Measurements from ENCODE around the gene RBP5.

Gene RBP5

GRCh38 chr12:7139200-7139599, 10.5 kb upstream of the RBP5 start:
- H3K4me1 ChIP-seq = peaks cover 1% of the 10 kb centered on the region
- H3K27ac ChIP-seq = no peak overlapping the region
- H3K27me3 ChIP-seq (ENCODE audit: control insufficient read depth, insufficient read depth, low read length) = no peaks in the 10 kb centered on the region
- no peak overlapping the region for H3K4me3 ChIP-seq (ENCODE audit: low read depth, low read length)
- no peak overlapping the region for H2AFZ ChIP-seq
- no peak overlapping the region for H3K4me2 ChIP-seq (ENCODE audit: low read length)
- H3K9ac ChIP-seq = no peak overlapping the region
- no peak for TF ChIP-seq CTCF (IDR thresholded peaks at IDR 0.05)
- H3K36me3 ChIP-seq (ENCODE audit: control insufficient read depth, insufficient read depth, low read length) = no peaks in the 10 kb centered on the region
- no peaks in the 10 kb centered on the region for H3K79me2 ChIP-seq
- H3K9me3 ChIP-seq (ENCODE audit: control insufficient read depth, low read length) = no peaks in the 10 kb centered on the region

- Histone ChIP-seq H3K4me3 (ENCODE audit: low read depth, low read length) (no peak overlapping the region), H3K9ac (no peak overlapping the region), H3K27me3 (ENCODE audit: control insufficient read depth, insufficient read depth, low read length) (no peaks in the 10 kb centered on the region), H3K9me3 (ENCODE audit: control insufficient read depth, low read length) (no peaks in the 10 kb centered on the region), H3K4me2 (ENCODE audit: low read length) (no peak overlapping the region), H3K4me1 (no peaks in the 10 kb centered on the region), H3K36me3 (ENCODE audit: control insufficient read depth, insufficient read depth, low read length) (no peaks in the 10 kb centered on the region), H3K79me2 (no peaks in the 10 kb centered on the region), H3K27ac (no peak overlapping the region), H2AFZ (no peak overlapping the region)
- no peak for TF ChIP-seq CTCF (IDR thresholded peaks at IDR 0.05)
Measured at GRCh38 chr12:7137908-7138307, 9.2 kb upstream of the RBP5 start.

GRCh38 chr12:7136676-7137075, 8.0 kb upstream of the RBP5 start:
- Histone ChIP-seq H3K4me1 (no peaks in the 10 kb centered on the region), H3K4me3 (ENCODE audit: low read depth, low read length) (no peak overlapping the region), H3K9ac (no peak overlapping the region), H3K4me2 (ENCODE audit: low read length) (no peak overlapping the region), H3K9me3 (ENCODE audit: control insufficient read depth, low read length) (no peaks in the 10 kb centered on the region), H3K27me3 (ENCODE audit: control insufficient read depth, insufficient read depth, low read length) (no peaks in the 10 kb centered on the region), H3K79me2 (no peaks in the 10 kb centered on the region), H3K27ac (no peak overlapping the region), H2AFZ (no peak overlapping the region), H3K36me3 (ENCODE audit: control insufficient read depth, insufficient read depth, low read length) (no peaks in the 10 kb centered on the region)
- TF ChIP-seq CTCF (IDR thresholded peaks at IDR 0.05) = no peak

- Histone ChIP-seq H3K4me2 (ENCODE audit: low read length) (no peak overlapping the region), H3K27ac (no peak overlapping the region), H2AFZ (no peak overlapping the region), H3K4me3 (ENCODE audit: low read depth, low read length) (no peak overlapping the region), H3K36me3 (ENCODE audit: control insufficient read depth, insufficient read depth, low read length) (no peaks in the 10 kb centered on the region), H3K79me2 (no peaks in the 10 kb centered on the region), H3K9me3 (ENCODE audit: control insufficient read depth, low read length) (no peaks in the 10 kb centered on the region), H3K27me3 (ENCODE audit: control insufficient read depth, insufficient read depth, low read length) (no peaks in the 10 kb centered on the region), H3K4me1 (no peaks in the 10 kb centered on the region), H3K9ac (no peak overlapping the region)
- no peak for TF ChIP-seq CTCF (IDR thresholded peaks at IDR 0.05)
Measured at GRCh38 chr12:7136071-7136470, 7.4 kb upstream of the RBP5 start.

- Histone ChIP-seq H3K4me2 (ENCODE audit: low read length) (no peak overlapping the region), H3K36me3 (ENCODE audit: control insufficient read depth, insufficient read depth, low read length) (no peaks in the 10 kb centered on the region), H3K9me3 (ENCODE audit: control insufficient read depth, low read length) (no peaks in the 10 kb centered on the region), H3K79me2 (no peaks in the 10 kb centered on the region), H3K27ac (no peak overlapping the region), H3K9ac (no peak overlapping the region), H2AFZ (no peak overlapping the region), H3K4me3 (ENCODE audit: low read depth, low read length) (no peak overlapping the region), H3K27me3 (ENCODE audit: control insufficient read depth, insufficient read depth, low read length) (no peaks in the 10 kb centered on the region), H3K4me1 (no peaks in the 10 kb centered on the region)
- TF ChIP-seq CTCF (IDR thresholded peaks at IDR 0.05) = no peak
Measured at GRCh38 chr12:7134396-7135166, 5.9 kb upstream of the RBP5 start.
